Measurements from ENCODE around the gene FAT1.

Gene FAT1

GRCh38 chr4:186651624-186652023, 72.0 kb downstream of the FAT1 start:
- DNase-seq (ENCODE audit: low read depth in 2 of 2), result no peak

- DNase-seq (ENCODE audit: low read depth in 2 of 2), result no peak
Observed at GRCh38 chr4:186651181-186651603, 72.5 kb downstream of the FAT1 start.

GRCh38 chr4:186650401-186651180, 73.1 kb downstream of the FAT1 start:
- DNase-seq (ENCODE audit: low read depth in 2 of 2), result no peak

- no peak for DNase-seq (ENCODE audit: low read depth in 2 of 2)
Observed at GRCh38 chr4:186647821-186648220, 75.8 kb downstream of the FAT1 start.

DNA sequence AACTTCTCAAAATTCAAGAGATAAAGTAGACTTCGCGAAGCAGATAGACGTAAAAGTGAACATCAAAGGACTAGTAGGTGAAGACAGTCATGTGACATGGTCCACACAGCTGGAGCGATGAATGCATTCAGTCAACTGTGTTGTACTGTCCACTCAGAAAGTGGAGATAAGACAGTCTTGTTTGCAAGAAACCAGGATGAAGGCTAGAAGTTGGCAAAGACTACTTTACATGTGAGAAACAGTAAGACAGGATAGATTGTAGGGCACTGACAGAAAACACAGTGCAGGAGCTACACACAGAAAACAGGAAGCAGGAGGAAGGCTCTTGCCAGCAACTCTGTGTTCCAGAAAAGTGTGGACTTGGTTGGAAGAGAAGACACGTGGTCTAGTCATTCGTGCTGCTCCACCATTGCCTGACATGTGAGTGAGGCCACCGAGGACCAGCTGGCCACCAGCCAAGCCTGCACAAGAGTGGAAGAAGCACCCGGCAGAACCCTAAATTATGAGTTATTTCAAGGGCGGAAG, 78.9 kb downstream of the FAT1 start:
- DNase-seq (ENCODE audit: low read depth in 2 of 2), result no peak

- no peak for DNase-seq (ENCODE audit: low read depth in 2 of 2)
Observed at GRCh38 chr4:186644311-186644638, 79.4 kb downstream of the FAT1 start.

DNA sequence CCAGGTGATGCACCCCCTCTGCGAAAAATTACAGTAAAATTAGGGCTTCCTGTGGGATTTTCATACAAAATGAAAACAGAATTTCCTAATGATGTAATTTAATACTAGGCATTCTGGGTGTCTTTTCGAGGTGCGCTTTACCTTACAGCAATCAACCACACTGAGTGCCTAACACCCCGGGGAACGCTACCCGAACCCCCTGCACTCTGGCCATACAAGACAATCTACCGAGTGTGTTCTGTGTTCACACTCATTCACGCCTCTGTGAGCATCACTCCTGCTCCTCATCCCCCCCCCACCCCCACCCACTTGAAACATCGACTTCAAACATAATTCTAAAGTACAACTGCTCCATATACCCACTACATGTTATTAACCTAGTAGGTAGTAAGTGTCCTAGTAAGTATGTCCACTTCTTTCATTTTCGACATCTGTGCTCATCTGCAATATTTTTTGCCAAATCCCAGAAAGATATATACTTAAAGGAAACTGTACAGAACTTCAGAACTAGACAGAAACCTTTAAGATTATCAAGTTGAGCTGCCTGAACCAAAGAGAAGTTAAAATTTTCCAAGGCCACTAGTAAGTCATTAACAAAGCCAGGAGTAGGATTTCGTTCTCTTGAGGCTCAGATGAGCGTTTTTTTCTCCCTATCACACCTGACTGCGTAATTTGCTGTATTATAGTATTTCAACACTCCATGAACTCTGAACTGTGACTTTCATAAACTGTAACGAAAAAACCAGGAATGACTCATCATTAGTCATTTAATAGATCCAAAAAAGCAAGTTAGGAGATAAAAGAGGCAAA, 80.0 kb downstream of the FAT1 start:
- no peak for DNase-seq (ENCODE audit: low read depth in 2 of 2)

DNA sequence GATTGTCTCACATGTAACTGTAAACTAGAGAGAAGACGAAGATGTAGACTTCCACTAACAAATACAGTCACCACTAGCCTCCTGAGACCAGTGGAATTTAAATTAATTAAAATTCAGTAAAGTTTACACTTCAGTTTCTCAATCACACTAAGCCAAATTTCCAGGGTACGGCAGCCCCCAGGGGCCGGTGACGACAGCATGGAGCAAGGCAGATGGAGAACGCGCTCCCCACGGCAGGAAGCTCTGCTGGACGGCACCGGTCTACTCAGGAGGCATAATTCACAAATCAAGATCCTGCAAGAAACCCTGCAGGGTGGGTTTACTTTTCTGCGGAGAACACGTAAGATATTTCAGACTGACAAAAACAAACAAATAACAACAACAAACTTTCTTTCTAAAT, 80.7 kb downstream of the FAT1 start:
- DNase-seq (ENCODE audit: low read depth in 2 of 2), result no peak

DNA sequence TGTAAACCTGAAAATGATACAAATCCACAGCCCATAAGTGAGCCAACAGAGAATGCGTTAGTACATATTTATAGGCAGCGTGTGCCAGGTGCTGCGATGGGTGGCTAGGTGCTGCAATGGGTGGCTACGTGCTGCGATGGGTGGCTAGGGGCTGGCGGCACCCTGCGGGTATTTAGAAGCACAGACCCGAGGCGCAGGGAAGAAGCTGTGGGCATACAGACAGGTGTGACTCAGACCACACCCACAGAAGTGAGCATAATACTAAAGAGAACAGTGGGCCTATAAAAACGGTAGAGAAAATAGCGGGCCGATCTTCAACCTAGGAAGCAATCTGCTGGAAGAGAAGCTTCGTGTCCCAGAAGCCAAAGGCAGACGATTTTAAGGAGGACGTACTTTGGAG, 81.1 kb downstream of the FAT1 start:
- DNase-seq (ENCODE audit: low read depth in 2 of 2), result no peak

DNA sequence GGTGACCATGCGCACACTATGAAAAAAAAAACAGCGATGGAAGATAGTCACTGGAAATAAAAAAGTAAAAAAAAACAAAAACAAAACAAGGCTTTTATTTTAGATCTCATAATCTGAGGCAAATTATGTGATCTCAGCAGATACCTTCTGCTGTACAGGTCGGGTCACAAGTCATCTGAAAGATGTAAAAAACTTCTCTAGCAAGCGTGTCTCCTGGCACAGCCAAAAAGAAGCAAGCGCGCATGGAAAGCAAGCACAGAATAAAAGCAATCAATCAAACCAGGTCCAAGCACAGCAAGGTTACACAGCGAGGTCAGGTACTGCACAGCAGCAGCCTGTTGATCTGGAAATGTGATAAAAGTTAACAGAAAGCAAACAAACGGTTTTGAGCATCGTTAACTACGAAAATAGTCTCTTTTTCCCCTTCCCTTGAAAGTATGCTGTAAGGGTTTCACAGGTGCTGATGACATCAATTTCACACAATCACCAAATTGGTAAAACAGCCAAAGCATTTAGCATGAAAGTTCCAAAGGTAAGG, 89.0 kb downstream of the FAT1 start:
- DNase-seq (ENCODE audit: low read depth in 2 of 2), result no peak

GRCh38 chr4:186633844-186634243, 89.8 kb downstream of the FAT1 start:
- DNase-seq (ENCODE audit: low read depth in 2 of 2), result no peak

DNA sequence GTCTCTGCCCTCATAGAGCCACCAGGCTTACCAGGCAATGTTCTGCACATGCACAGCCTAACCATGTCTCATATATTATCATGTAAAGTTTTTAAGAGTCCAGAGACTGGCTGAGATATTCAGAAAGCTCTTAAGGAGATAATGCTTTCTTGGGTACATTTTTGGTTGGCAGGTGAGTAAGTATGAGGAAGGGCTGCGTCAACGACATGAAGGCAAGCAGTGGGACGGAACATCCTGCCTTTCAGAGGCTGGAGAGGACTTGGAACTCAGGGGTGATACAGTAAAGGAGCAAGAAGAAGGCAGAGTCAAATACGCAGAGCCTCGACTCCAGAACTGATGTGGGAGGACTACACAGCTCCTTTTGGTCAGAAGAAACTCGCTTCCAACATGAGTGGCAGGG, 93.5 kb downstream of the FAT1 start:
- no peak for DNase-seq (ENCODE audit: low read depth in 2 of 2)

GRCh38 chr4:186628058-186628711, 95.5 kb downstream of the FAT1 start:
- no peak for DNase-seq (ENCODE audit: low read depth in 2 of 2)

- no peak for DNase-seq (ENCODE audit: low read depth in 2 of 2)
Observed at GRCh38 chr4:186627226-186627865, 96.3 kb downstream of the FAT1 start.

DNA sequence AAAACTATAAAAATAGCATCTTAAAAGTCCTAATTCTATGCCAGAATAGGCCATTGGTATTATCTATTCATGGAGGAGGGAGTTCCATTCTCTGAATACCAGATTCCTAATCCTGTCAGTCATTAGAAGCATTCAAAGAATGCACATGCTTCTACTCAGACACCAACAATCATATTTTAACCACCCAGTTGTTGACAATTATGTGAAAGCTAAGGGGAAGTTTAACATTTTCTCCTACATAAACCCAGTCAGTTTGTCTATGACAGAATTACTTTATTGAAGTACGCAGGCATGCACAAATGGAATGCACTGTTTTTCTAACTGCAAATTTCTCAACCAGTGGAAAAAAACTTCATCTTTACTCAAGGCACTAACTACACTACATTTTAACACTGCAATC, 98.7 kb downstream of the FAT1 start:
- DNase-seq (ENCODE audit: low read depth in 2 of 2), result no peak

- DNase-seq (ENCODE audit: low read depth in 2 of 2), result no peak
Observed at GRCh38 chr4:186623546-186623945, 100.1 kb downstream of the FAT1 start.

- DNase-seq (ENCODE audit: low read depth in 2 of 2), result no peak
Observed at GRCh38 chr4:186622788-186623464, 100.7 kb downstream of the FAT1 start.

DNA sequence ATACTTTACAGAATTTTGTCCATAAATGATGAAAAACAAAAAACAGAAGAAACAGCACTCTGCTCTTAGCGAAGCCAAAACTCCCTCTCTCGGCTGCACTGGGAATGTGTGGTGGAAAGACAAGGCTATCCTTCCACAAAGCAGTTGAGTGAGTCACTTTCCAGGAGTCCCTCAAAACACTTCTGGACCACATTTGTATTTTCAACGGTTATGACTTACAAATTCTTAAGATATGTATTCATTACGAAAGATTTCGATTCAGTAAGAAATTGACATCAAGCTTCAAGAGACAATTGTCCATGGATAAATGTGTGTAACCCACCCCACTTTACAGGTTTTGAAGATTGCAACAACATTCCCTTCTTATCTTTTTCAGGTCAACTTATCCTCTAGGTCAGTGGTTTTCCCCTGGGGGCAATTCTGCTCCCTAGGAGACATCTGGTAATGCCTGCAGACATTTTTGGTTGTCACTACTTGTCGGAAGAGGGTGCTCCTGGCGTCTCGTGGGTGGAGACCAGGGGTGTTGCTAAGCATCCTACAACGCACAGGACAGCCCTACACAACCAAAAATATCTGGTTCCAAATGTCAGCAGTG, 101.6 kb downstream of the FAT1 start:
- DNase-seq (ENCODE audit: low read depth in 2 of 2), result no peak

DNA sequence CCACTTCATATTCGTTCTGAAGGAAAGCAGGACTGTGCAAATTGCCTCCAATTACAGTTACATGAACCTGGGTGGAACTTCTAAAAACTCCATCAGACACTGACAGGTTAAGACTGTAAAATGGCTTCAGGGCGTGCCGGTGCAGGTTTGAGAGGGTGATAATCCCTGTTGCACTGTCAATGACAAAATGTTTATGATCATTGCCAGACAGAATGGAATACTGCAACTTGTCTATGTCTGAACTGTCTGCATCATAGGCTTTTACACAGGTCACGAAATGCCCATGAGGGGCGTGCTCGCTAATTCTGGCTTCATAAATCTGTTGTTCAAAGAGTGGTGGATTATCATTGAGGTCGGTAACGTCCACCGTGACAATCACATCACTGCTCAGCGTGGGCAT, 104.6 kb downstream of the FAT1 start:
- no peak for DNase-seq (ENCODE audit: low read depth in 2 of 2)

- DNase-seq (ENCODE audit: low read depth in 2 of 2), result no peak
Observed at GRCh38 chr4:186617921-186618320, 105.7 kb downstream of the FAT1 start.

DNA sequence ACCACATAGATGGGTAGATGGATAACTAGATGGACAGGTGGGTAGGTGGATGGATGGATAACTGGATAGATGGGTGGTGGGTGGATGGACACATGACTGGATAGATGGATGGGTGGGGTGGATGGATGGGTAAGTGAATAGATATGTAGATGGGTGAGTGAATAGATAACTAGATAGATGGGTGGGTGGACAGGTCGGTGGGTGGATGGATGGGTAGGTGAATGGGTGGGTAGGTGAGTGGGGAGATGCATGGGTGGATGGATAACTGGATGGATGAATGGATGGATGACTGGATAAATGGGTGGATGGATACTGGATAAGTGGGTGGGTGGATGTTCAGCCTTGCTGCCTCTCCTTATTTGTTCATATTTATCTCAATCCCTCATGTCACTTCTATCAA, 116.2 kb downstream of the FAT1 start:
- DNase-seq (ENCODE audit: low read depth in 2 of 2), result no peak

Measured in activated CD8-positive, alpha-beta memory T cell treated with anti-CD3 and anti-CD28 coated beads for 4 hours (primary cell).